ENCODE results near the gene CHMP5. TPM values are rescaled to one million over a fixed set of nuclear protein-coding genes. Genes with fewer than 3 reads are reported as not detected.

CHMP5 gene
- total RNA-seq, 4 donors from 2014 or later = 39.5 to 60.4 (median 56.0) TPM

DNA sequence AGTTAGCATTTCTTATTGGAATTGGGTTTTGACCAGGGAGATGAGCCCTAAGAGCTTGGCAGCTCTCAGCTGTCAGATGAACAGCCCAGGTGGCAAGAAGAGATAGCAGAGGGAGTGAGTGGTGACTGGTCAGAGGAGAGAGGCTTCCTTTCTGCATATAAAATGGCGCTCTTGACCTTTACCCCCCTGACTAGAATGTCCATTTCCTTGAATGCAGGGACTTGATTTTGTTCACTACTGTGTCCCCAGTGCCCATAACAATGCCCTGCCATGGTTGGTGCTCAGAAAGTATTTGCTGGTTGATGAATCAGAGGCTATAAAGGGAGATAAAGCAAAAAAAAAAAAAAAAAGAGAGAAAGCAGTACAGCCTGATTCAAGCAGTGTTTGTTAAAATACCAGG, 7.2 kb downstream of the CHMP5 start:
- TF ChIP-seq, protein P1, sequence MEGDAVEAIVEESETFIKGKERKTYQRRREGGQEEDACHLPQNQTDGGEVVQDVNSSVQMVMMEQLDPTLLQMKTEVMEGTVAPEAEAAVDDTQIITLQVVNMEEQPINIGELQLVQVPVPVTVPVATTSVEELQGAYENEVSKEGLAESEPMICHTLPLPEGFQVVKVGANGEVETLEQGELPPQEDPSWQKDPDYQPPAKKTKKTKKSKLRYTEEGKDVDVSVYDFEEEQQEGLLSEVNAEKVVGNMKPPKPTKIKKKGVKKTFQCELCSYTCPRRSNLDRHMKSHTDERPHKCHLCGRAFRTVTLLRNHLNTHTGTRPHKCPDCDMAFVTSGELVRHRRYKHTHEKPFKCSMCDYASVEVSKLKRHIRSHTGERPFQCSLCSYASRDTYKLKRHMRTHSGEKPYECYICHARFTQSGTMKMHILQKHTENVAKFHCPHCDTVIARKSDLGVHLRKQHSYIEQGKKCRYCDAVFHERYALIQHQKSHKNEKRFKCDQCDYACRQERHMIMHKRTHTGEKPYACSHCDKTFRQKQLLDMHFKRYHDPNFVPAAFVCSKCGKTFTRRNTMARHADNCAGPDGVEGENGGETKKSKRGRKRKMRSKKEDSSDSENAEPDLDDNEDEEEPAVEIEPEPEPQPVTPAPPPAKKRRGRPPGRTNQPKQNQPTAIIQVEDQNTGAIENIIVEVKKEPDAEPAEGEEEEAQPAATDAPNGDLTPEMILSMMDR (IDR thresholded peaks at IDR 0.05) = no peak
- DNase-seq (ENCODE audit: low spot score) = no peak
- no peak for ATAC-seq (ENCODE audit: low FRiP score)

DNA sequence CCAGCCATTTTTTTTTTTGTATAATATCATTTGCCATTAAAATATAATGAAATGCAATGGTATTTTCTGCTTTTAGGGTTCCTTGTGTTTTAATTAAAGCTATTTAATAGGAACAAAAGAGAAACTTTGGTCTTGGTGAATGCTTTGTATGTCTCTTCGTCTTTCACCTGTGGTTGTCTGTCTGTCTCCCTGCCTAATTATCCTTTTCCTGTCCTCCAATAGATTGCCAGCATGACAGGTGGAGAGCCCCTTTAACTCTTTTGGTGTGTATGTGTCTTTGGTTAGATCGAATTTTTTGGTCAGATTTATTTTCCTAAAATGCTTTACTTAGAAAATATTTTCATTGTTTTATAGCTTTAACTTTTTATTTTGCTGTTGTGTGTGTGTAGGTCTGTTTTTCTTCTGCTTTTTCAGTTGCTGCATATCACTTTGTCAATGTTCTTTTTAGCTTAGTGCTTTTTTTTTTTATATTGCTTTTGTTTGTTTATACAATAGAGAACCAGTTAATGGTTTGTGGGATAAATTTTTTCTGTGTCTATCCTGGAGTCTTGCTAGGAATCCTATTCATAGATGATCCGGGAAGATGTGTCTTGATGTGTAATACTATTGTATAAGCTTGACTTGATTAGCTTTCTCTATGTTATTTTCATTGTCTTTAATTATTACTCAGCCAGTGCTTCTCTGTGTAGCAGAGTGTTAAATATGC, 8.6 kb downstream of the CHMP5 start:
- ATAC-seq (ENCODE audit: low FRiP score) (no peak), DNase-seq (ENCODE audit: low spot score) (no peak)
- TF ChIP-seq, protein P1 (IDR thresholded peaks at IDR 0.05) = no peak

DNA sequence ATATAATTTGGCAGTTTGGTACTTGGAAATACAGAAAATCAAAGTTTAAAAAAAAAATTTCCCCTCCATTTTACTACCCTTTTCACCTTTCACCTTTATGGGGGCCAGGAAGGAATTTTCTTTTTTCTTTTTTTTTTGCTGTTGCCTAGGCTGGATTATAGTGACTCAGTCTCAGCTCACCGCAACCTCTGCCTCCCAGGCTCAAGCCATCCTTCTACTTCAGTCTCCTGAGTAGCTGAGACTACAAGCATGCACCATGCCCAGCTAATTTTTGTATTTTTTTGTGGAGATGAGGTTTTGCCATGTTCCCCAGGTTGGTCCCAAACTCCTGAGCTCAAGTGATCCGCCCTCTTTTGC, 9.1 kb downstream of the CHMP5 start:
- TF ChIP-seq, protein P1 (IDR thresholded peaks at IDR 0.05) = no peak
- no peak for DNase-seq (ENCODE audit: low spot score)
- ATAC-seq (ENCODE audit: low FRiP score) = no peak

DNA sequence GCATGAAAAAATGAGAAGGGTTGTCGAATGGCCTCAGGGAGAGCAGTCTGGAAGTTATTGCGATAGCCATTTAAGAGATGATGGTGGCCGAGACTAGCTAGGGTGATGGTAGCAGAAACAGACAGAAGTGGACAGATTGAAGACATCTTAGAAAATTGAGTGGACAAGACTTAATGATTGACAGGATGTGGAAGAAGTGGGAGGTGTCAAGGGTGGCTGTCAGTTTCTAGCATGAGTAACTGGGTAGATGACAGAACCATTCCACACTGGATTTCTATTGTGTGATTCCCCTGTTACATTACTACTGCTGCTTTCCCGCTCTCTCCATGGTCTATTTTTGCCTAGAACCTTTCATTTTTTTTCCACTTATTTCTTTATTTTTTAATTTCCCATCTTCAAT, 12.6 kb downstream of the CHMP5 start:
- no peak for DNase-seq (ENCODE audit: low spot score)
- TF ChIP-seq, protein P1 (IDR thresholded peaks at IDR 0.05) = no peak
- ATAC-seq (ENCODE audit: low FRiP score) = no peak

DNA sequence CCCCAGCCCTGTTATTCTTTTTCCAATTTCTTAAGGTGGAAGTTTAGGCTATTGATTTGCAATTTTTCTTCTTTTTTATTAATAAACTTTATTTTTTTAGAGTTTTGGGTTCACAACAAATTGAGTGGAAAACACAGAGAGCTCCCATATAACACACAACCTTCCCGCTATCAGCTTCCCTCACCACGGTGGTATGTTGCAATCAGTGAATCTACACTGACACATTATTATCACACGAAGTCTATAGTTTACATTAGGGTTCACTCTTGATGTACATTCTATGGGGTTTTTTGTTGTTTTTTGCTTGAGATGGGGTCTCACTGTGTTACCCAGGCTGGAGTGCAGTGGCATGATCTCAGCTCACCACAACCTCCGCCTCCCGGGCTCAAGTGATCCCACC, 20.7 kb downstream of the CHMP5 start:
- DNase-seq (ENCODE audit: low spot score) = no peak
- no peak for ATAC-seq (ENCODE audit: low FRiP score)
- TF ChIP-seq, protein P1 (IDR thresholded peaks at IDR 0.05) = no peak

DNA sequence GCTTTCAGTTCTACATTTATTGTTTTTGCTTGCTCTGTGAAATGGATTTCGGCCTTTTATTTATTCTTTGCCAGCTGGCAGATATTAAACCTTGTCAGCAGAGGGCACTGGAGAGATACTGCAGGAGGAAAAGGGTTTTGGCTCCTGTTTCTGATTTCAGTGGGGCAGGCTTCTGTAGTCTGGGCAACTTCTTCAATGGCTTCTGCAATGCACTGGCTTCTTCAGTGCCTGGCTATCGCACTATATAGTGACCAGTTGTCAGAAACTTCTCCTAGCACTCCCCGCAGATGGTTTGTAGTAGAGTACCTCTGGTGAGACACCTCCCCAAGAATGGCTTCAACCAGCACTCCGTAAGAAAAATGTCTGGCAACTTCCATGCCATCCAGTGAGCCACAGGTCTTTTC, 22.2 kb downstream of the CHMP5 start:
- no peak for ATAC-seq (ENCODE audit: low FRiP score)
- DNase-seq (ENCODE audit: low spot score) = no peak
- TF ChIP-seq, protein P1 (IDR thresholded peaks at IDR 0.05) = no peak

DNA sequence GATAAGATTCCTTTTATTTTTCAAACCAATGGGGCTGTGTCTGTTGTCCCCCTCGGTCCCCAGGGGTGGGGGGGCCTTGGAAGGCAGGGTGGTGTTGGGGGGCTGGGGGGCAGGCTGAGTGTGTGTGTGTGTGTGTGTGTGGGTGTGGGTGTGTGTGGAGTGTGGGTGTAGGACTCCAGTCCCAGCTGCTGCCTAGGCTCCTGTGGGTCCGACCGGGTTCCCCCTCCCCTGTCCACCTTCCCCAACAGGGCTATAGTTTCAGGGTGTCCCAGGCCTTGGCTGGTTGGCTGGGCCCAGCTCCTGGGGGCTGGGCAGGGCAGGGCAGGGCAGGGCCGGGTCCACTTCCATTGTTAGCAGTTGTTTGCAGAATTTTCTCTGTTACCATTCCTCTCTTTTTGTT, 23.4 kb downstream of the CHMP5 start:
- TF ChIP-seq, protein P1 (IDR thresholded peaks at IDR 0.05) = no peak
- no peak for ATAC-seq (ENCODE audit: low FRiP score)

More for the DNA sequence above, 23.4 kb downstream of the CHMP5 start:
- DNase-seq (ENCODE audit: low spot score) = no peak

All from omental fat pad (tissue), 4 donors.